Gastroesophageal sphincter (tissue), 4 donors: Measurements from ENCODE around the gene CDCA7L. TPM values are rescaled to one million over a fixed set of nuclear protein-coding genes. Genes with fewer than 3 reads are reported as not detected.

Source experiments
- ATAC-seq: fragments of 150-250 bp; one replicate; pipeline ENCODE4 v1.9.1; 2016; ENCODE audit warnings: mild to moderate bottlenecking, moderate library complexity
- H3K27ac ChIP-seq, 4 donors: fragments of 200-600 bp; sonication (generic) in 3 of 4; 1 replicate in 3 of 4; 2 replicates in 1 of 4; pipeline ENCODE4 v1.5.1; 2016 to 2019
- H3K27me3 ChIP-seq: fragments of 200-600 bp; sonication (generic); one replicate; pipeline ENCODE4 v1.5.1; 2019
- H3K36me3 ChIP-seq, 2 donors: fragments of 200-600 bp; sonication (generic); one replicate each; pipeline ENCODE4 v1.5.1; 2019; ENCODE audit warnings: control low read depth in 1 of 2
- H3K4me1 ChIP-seq, 3 donors: fragments of 200-600 bp; sonication (generic); 1 replicate in 2 of 3; 2 replicates in 1 of 3; pipeline ENCODE4 v1.5.1; 2016 to 2019; ENCODE audit warnings: control low read depth in 2 of 3
- H3K4me3 ChIP-seq, 2 donors: fragments of 200-600 bp; sonication (generic); one replicate each; pipeline ENCODE4 v1.5.1; 2019; ENCODE audit warnings: mild to moderate bottlenecking in 1 of 2, moderate library complexity in 1 of 2
- H3K9me3 ChIP-seq, 3 donors: fragments of 200-600 bp; sonication (generic); one replicate each; pipeline ENCODE4 v1.5.1; 2017 to 2019; ENCODE audit warnings: control low read depth in 2 of 3
- CTCF ChIP-seq, 4 experiments: fragments of 200-600 bp in 2 of 4; fragments of 450-650 bp in 2 of 4; sonication (generic) in 1 of 4; IDR thresholded peaks; one replicate each; pipeline ENCODE4 v1.5.1; 2017 to 2019; ENCODE audit warnings: antibody characterized with exemption in 4 of 4, mild to moderate bottlenecking in 2 of 4, moderate library complexity in 2 of 4
- EP300 ChIP-seq: sonication (generic); formaldehyde crosslinking; IDR thresholded peaks from one replicate; pipeline ENCODE4 v1.6.1; 2017; ENCODE audit warnings: antibody characterized with exemption, mild to moderate bottlenecking
- POLR2A ChIP-seq, 2 donors: fragments of 450-650 bp; IDR thresholded peaks; one replicate each; pipeline ENCODE4 v1.6.1; 2017; ENCODE audit warnings: antibody characterized with exemption in 2 of 2, mild to moderate bottlenecking in 2 of 2, moderate library complexity in 1 of 2
- POLR2AphosphoS5 ChIP-seq: sonication (generic); formaldehyde crosslinking; IDR thresholded peaks from one replicate; pipeline ENCODE4 v1.6.1; 2017; ENCODE audit warnings: antibody characterized with exemption
- WGBS, 2 donors: methylation state at CpG; one replicate each; pipeline ENCODE4 v1.1.5; 2018; ENCODE audit warnings: low coverage in 1 of 2; 5-methylcytosine and 5-hydroxymethylcytosine counted together
- total RNA-seq, 4 donors: library from RNA; depleted of rRNA; stranded (reverse); fragments of >200 nt; gene quantifications; one replicate each; pipeline ENCODE4 v1.1.0, GENCODE V29; 2016

The CDCA7L gene
- total RNA-seq, 4 donors from 2014 or later: 19.6 to 47.7 (median 30.3) TPM

- TF ChIP-seq EP300 (no peak), CTCF (IDR thresholded peaks at IDR 0.05) (no peak), POLR2AphosphoS5 (no peak)
- Histone ChIP-seq H3K36me3 (no peaks in the 10 kb centered on the region), H3K4me1 (peaks cover 0 to 6% (median 0%) of the 10 kb centered on the region in 3 donors), H3K9me3 (no peaks in the 10 kb centered on the region), H3K27me3 (no peaks in the 10 kb centered on the region), H3K4me3 (no peak overlapping the region), H3K27ac (no peak overlapping the region)
- WGBS, 2 donors: 96% methylated on average over 3 of the region's 3 CpGs
- no peak for ATAC-seq
These were observed 13.7 kb upstream of the CDCA7L start for GRCh38 chr7:21959387-21959776.

- H3K27me3 ChIP-seq: no peaks in the 10 kb centered on the region
- 74 to 75% methylated on average over 3 of the region's 3 CpGs for WGBS, 2 donors
These were observed 8.1 kb upstream of the CDCA7L start for GRCh38 chr7:21953781-21954180.

GRCh38 chr7:21948887-21949540, 3.3 kb upstream of the CDCA7L start:
- no peak for TF ChIP-seq POLR2AphosphoS5
- TF ChIP-seq CTCF (IDR thresholded peaks at IDR 0.05): no peak
- no peak for TF ChIP-seq EP300
- no peak for TF ChIP-seq POLR2A (IDR thresholded peaks at IDR 0.05)
- WGBS, 2 donors: 41 to 51% methylated on average over 3 to 7 of the region's 8 CpGs
- Histone ChIP-seq H3K36me3 (no peaks in the 10 kb centered on the region), H3K4me1 (peaks cover 0 to 29% (median 4%) of the 10 kb centered on the region in 3 donors), H3K9me3 (no peaks in the 10 kb centered on the region), H3K27ac (no peak overlapping the region), H3K27me3 (no peaks in the 10 kb centered on the region), H3K4me3 (no peak overlapping the region)
- no peak for ATAC-seq

More at GRCh38 chr7:21953781-21954180, 8.1 kb upstream of the CDCA7L start:
- Histone ChIP-seq H3K27ac (no peak overlapping the region), H3K4me3 (no peak overlapping the region), H3K4me1 (peaks cover 0 to 17% (median 0%) of the 10 kb centered on the region in 3 donors), H3K9me3 (no peaks in the 10 kb centered on the region), H3K36me3 (no peaks in the 10 kb centered on the region)
- TF ChIP-seq POLR2A (IDR thresholded peaks at IDR 0.05) (no peak), EP300 (no peak), CTCF (IDR thresholded peaks at IDR 0.05) (no peak), POLR2AphosphoS5 (no peak)
- no peak for ATAC-seq

GRCh38 chr7:21948364-21948763, 2.7 kb upstream of the CDCA7L start:
- ATAC-seq: no peak
- Histone ChIP-seq H3K9me3 (no peaks in the 10 kb centered on the region), H3K27me3 (no peaks in the 10 kb centered on the region), H3K27ac (no peak overlapping the region), H3K36me3 (no peaks in the 10 kb centered on the region), H3K4me3 (no peak overlapping the region), H3K4me1 (peaks cover 0 to 29% (median 6%) of the 10 kb centered on the region in 3 donors)
- TF ChIP-seq POLR2AphosphoS5 (no peak), POLR2A (IDR thresholded peaks at IDR 0.05) (no peak)
- 63 to 90% methylated on average over 2 of the region's 2 CpGs for WGBS, 2 donors

- TF ChIP-seq POLR2AphosphoS5: no peak
- TF ChIP-seq POLR2A (IDR thresholded peaks at IDR 0.05): no peak
- TF ChIP-seq EP300: no peak
- no peak for TF ChIP-seq CTCF (IDR thresholded peaks at IDR 0.05)
- Histone ChIP-seq H3K27me3 (no peaks in the 10 kb centered on the region), H3K36me3 (no peaks in the 10 kb centered on the region), H3K4me3 (no peak overlapping the region), H3K4me1 (peaks cover 0 to 33% (median 7%) of the 10 kb centered on the region in 3 donors), H3K27ac (no peak overlapping the region), H3K9me3 (no peaks in the 10 kb centered on the region)
- ATAC-seq: no peak
- WGBS, 2 donors: 48 to 62% methylated on average over 2 of the region's 2 CpGs
These were observed 2.2 kb upstream of the CDCA7L start for GRCh38 chr7:21947946-21948345.
